A549 treated with dexamethasone at 1 μM for 4 hours (cell line): Measurements from ENCODE around the gene BUD31. TPM values are rescaled to one million over a fixed set of nuclear protein-coding genes. Genes with fewer than 3 reads are reported as not detected.

Experiments used
- total RNA-seq: library from RNA; stranded (reverse); fragments of 200-300 nt; extraction: Qiagen RNA extraction; gene quantifications from 5 replicates; pipeline ENCODE4 v1.2.3, GENCODE V29; 2022

BUD31 gene
- 132 to 154 TPM (median 141 TPM) in 5 replicates for total RNA-seq

GRCh38 chr7:99408379-99409191, at the start of gene BUD31, which contains the start of gene PDAP1:
Gene BUD31, plus strand, starts transcription at chr7:99408969. Its CDS starts 2,124 bp downstream, at chr7:99411093.
Gene PDAP1, minus strand, starts transcription at chr7:99408597. Its CDS starts 49 bp downstream, at chr7:99408548.

GRCh38 chr7:99374111-99375064, 34.4 kb upstream of the BUD31 start, which contains the start of gene ARPC1B:
Gene ARPC1B, plus strand, starts transcription at chr7:99374730. Its CDS starts 10,985 bp downstream, at chr7:99385715.

GRCh38 chr7:99438573-99439480, 30.1 kb downstream of the BUD31 start, which contains the start of the genes CPSF4 and PTCD1:
Gene CPSF4, plus strand, starts transcription at chr7:99438943. Its CDS starts 140 bp downstream, at chr7:99439083.
Gene PTCD1, minus strand, starts transcription at chr7:99438798. Its CDS starts 3,556 bp downstream, at chr7:99435242.

Other genes starting within 250 kb of the BUD31 start
- gene KPNA7, start 200.9 kb upstream of the BUD31 start, total RNA-seq = 0.88 to 1.5 TPM (median 1.1 TPM) in 5 replicates
- 0.25 to 0.70 TPM (median 0.40 TPM) in 5 replicates for gene MYH16, start 136.1 kb upstream of the BUD31 start, total RNA-seq
- gene ARPC1A, start 83.1 kb upstream of the BUD31 start, total RNA-seq = 126 to 133 TPM (median 132 TPM) in 5 replicates
- gene ARPC1B, start 34.2 kb upstream of the BUD31 start, total RNA-seq = 264 to 303 TPM (median 288 TPM) in 5 replicates
- 183 to 220 TPM (median 192 TPM) in 5 replicates for gene PDAP1, start 372 bp upstream of the BUD31 start, total RNA-seq
- gene PTCD1, start 29.8 kb downstream of the BUD31 start, total RNA-seq = 5.8 to 7.7 TPM (median 6.2 TPM) in 5 replicates
- 30.5 to 42.1 TPM (median 38.6 TPM) in 5 replicates for gene CPSF4, start 30.0 kb downstream of the BUD31 start, total RNA-seq
- 896 to 1,499 TPM (median 945 TPM) in 5 replicates for gene ATP5MF, start 57.2 kb downstream of the BUD31 start, total RNA-seq
- gene ZNF789, start 63.9 kb downstream of the BUD31 start, total RNA-seq = 6.2 to 8.5 TPM (median 7.6 TPM) in 5 replicates
- 15.6 to 17.3 TPM (median 16.4 TPM) in 5 replicates for gene ZNF394, start 91.3 kb downstream of the BUD31 start, total RNA-seq
- 10.0 to 10.7 TPM (median 10.0 TPM) in 5 replicates for gene ZKSCAN5, start 95.7 kb downstream of the BUD31 start, total RNA-seq
- gene FAM200A, start 143.1 kb downstream of the BUD31 start, total RNA-seq = 5.6 to 6.6 TPM (median 5.9 TPM) in 5 replicates
- 45.8 to 56.3 TPM (median 50.9 TPM) in 5 replicates for gene ZNF655, start 149.7 kb downstream of the BUD31 start, total RNA-seq
- gene TMEM225B, start 189.3 kb downstream of the BUD31 start, total RNA-seq = 0.32 to 1.3 TPM (median 1.1 TPM) in 5 replicates
- 7.7 to 10.1 TPM (median 9.6 TPM) in 5 replicates for gene ZSCAN25, start 208.0 kb downstream of the BUD31 start, total RNA-seq